ENCODE measurements around the gene SPARCL1. TPM values are rescaled to one million over a fixed set of nuclear protein-coding genes. Genes with fewer than 3 reads are reported as not detected.

SPARCL1 gene
- total RNA-seq, 2 experiments from 2014 or later: not detected

GRCh38 chr4:87521757-87522374, 7.3 kb downstream of the SPARCL1 start:
- Histone ChIP-seq H3K9me3 (ENCODE audit: control insufficient read depth in 1 of 2, insufficient read depth in 1 of 2, low read length in 2 of 2) (peaks cover 4 to 9% of the 10 kb centered on the region in 2 experiments), H3K4me1 (ENCODE audit: insufficient read depth, low read length) (no peaks in the 10 kb centered on the region), H3K36me3 (ENCODE audit: insufficient read depth, low read length) (no peaks in the 10 kb centered on the region), H3K27me3 (ENCODE audit: control insufficient read depth in 1 of 2, insufficient read depth in 2 of 2, low read length in 2 of 2) (no peaks in the 10 kb centered on the region), H3K27ac (ENCODE audit: low read depth in 1 of 2, low read length in 2 of 2) (no peak overlapping the region), H3K4me3 (ENCODE audit: low read length) (no peak overlapping the region)
- no peak for TF ChIP-seq CTCF (IDR thresholded peaks at IDR 0.05)
- H3K4me1 Mint-ChIP-seq (ENCODE audit: low read depth): no peaks in the 10 kb centered on the region
- ATAC-seq (ENCODE audit: poor library complexity) (no peak), DNase-seq (no peak)
- H3K27ac Mint-ChIP-seq: no peak overlapping the region
- CTCF ChIA-PET: no interaction called here
- H3K27me3 Mint-ChIP-seq: no peaks in the 10 kb centered on the region
- H3K9me3 Mint-ChIP-seq: peaks cover 15% of the 10 kb centered on the region
- no peaks in the 10 kb centered on the region for H3K36me3 Mint-ChIP-seq (ENCODE audit: low read depth)
- H3K4me3 Mint-ChIP-seq: no peak overlapping the region
- intact Hi-C loops (cut with DNase I, micrococcal nuclease): no loop called here
- POLR2A ChIA-PET: no interaction called here

GRCh38 chr4:87521319-87521718, 7.9 kb downstream of the SPARCL1 start:
- H3K27ac Mint-ChIP-seq: no peak overlapping the region
- TF ChIP-seq CTCF (IDR thresholded peaks at IDR 0.05): no peak

GRCh38 chr4:87517621-87518020, 11.6 kb downstream of the SPARCL1 start:
- intact Hi-C loops (cut with DNase I, micrococcal nuclease): no loop called here
- no peaks in the 10 kb centered on the region for H3K9me3 Mint-ChIP-seq
- ChIA-PET POLR2A (no interaction called here), CTCF (interaction anchor here (1.6 kb wide), 1 partner anchor 11 kb away, joined by 3 read pairs; no protein-coding TSS in a partner anchor)
- Histone ChIP-seq H3K4me3 (ENCODE audit: low read length) (no peak overlapping the region), H3K36me3 (ENCODE audit: insufficient read depth, low read length) (no peaks in the 10 kb centered on the region), H3K4me1 (ENCODE audit: insufficient read depth, low read length) (no peaks in the 10 kb centered on the region), H3K9me3 (ENCODE audit: control insufficient read depth in 1 of 2, insufficient read depth in 1 of 2, low read length in 2 of 2) (no peaks in the 10 kb centered on the region), H3K27me3 (ENCODE audit: control insufficient read depth in 1 of 2, insufficient read depth in 2 of 2, low read length in 2 of 2) (no peaks in the 10 kb centered on the region), H3K27ac (ENCODE audit: low read depth in 1 of 2, low read length in 2 of 2) (no peak overlapping the region)
- H3K27me3 Mint-ChIP-seq: no peaks in the 10 kb centered on the region
- H3K4me3 Mint-ChIP-seq: no peak overlapping the region
- no peaks in the 10 kb centered on the region for H3K36me3 Mint-ChIP-seq (ENCODE audit: low read depth)
- DNase-seq: no peak
- ATAC-seq (ENCODE audit: poor library complexity): no peak
- no peak for TF ChIP-seq CTCF (IDR thresholded peaks at IDR 0.05)
- H3K27ac Mint-ChIP-seq: no peak overlapping the region
- no peaks in the 10 kb centered on the region for H3K4me1 Mint-ChIP-seq (ENCODE audit: low read depth)

More at GRCh38 chr4:87521319-87521718, 7.9 kb downstream of the SPARCL1 start:
- peaks cover 4 to 9% of the 10 kb centered on the region in 2 experiments for H3K9me3 ChIP-seq (ENCODE audit: control insufficient read depth in 1 of 2, insufficient read depth in 1 of 2, low read length in 2 of 2)
- ChIA-PET CTCF (no interaction called here), POLR2A (no interaction called here)
- intact Hi-C loops (cut with DNase I, micrococcal nuclease): no loop called here
- no peak for ATAC-seq (ENCODE audit: poor library complexity)
- H3K27ac ChIP-seq (ENCODE audit: low read depth in 1 of 2, low read length in 2 of 2): no peak overlapping the region
- H3K4me3 Mint-ChIP-seq: no peak overlapping the region
- H3K27me3 ChIP-seq (ENCODE audit: control insufficient read depth in 1 of 2, insufficient read depth in 2 of 2, low read length in 2 of 2): no peaks in the 10 kb centered on the region
- no peaks in the 10 kb centered on the region for H3K36me3 Mint-ChIP-seq (ENCODE audit: low read depth)
- no peaks in the 10 kb centered on the region for H3K27me3 Mint-ChIP-seq
- DNase-seq: no peak
- peaks cover 15% of the 10 kb centered on the region for H3K9me3 Mint-ChIP-seq
- no peaks in the 10 kb centered on the region for H3K36me3 ChIP-seq (ENCODE audit: insufficient read depth, low read length)
- H3K4me1 ChIP-seq (ENCODE audit: insufficient read depth, low read length): no peaks in the 10 kb centered on the region
- no peaks in the 10 kb centered on the region for H3K4me1 Mint-ChIP-seq (ENCODE audit: low read depth)
- no peak overlapping the region for H3K4me3 ChIP-seq (ENCODE audit: low read length)
